ENCODE results near the gene MSLN.

DNA sequence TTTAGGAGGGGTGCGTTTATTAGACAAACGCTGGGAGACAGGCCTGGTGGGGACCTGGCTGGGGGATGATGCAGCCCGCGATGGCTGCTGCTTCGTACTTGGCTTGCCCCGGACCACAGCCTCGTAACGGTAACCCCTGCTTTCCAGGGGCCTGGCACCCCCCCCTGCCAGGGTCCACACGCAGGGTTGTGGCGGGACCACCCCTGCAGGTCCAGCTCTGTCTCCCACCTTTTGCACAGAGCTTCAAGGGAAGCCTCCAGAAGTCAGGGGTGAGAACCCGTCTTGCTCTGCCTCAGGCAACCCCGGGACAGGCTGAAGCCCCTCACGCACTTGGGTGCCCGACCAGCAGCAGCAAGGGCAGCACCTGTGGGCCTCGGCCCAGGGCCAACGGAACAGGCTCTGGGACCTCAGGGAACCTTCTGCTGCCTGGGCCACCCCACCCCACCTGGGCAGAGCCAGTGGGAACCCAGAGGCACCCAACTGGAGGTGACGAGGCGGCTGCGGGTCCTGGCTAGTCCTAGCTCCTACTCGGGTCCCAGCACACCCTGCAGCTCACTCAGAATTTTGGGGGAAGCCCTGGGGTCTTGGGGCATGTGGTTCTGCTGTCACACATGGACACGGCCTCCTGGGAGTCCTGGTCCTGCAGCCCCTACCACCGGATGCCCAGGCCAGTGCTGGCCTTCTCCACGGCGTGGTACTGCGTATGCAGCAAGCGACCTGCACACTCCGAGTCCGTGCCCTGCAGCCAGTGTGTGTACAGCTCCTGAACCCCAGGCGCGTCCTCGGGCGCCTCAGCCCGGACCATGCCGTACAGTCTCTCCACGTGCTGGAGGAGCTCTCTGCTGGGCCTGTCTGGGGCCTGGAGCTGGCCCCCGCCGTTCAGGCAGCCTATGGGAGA is 30.5 kb upstream of the MSLN start:
- TF ChIP-seq, protein P1, sequence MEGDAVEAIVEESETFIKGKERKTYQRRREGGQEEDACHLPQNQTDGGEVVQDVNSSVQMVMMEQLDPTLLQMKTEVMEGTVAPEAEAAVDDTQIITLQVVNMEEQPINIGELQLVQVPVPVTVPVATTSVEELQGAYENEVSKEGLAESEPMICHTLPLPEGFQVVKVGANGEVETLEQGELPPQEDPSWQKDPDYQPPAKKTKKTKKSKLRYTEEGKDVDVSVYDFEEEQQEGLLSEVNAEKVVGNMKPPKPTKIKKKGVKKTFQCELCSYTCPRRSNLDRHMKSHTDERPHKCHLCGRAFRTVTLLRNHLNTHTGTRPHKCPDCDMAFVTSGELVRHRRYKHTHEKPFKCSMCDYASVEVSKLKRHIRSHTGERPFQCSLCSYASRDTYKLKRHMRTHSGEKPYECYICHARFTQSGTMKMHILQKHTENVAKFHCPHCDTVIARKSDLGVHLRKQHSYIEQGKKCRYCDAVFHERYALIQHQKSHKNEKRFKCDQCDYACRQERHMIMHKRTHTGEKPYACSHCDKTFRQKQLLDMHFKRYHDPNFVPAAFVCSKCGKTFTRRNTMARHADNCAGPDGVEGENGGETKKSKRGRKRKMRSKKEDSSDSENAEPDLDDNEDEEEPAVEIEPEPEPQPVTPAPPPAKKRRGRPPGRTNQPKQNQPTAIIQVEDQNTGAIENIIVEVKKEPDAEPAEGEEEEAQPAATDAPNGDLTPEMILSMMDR (conservative IDR thresholded peaks at IDR 0.05) = no peak
- TF ChIP-seq ZFX (IDR thresholded peaks at IDR 0.05) = no peak
